ENCODE results near the gene PRKCE.

DNA sequence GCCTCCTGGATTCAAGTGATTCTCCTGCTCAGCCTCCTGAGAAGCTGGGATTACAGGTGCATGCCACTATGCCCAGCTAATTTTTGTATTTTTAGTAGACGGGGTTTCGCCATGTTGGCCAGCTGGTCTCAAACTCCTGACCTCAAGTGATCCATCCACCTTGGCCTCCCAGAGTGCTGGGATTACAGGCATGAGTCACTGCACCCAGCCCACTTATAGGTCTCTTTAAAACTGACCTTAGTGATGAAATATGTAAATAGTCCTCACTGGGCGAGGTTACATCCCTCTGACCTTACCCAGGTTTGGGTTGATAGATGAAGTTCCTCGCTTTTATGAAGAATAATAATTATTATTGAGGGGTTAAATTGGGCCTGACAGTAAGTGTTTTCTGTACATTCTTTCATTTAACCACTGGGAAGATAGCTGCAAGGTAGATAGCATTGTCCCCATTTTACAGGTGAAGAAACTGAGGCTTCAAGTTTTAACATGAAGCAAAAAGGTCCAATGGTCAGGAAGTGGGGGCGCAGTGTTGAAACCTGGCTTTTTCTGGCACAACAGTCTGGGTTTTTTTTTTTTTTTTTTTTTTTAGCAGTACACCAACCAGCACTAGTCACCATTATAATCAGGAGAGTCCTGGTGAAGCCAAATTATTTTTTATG is 471.0 kb downstream of the PRKCE start:
- TF ChIP-seq, protein P1, sequence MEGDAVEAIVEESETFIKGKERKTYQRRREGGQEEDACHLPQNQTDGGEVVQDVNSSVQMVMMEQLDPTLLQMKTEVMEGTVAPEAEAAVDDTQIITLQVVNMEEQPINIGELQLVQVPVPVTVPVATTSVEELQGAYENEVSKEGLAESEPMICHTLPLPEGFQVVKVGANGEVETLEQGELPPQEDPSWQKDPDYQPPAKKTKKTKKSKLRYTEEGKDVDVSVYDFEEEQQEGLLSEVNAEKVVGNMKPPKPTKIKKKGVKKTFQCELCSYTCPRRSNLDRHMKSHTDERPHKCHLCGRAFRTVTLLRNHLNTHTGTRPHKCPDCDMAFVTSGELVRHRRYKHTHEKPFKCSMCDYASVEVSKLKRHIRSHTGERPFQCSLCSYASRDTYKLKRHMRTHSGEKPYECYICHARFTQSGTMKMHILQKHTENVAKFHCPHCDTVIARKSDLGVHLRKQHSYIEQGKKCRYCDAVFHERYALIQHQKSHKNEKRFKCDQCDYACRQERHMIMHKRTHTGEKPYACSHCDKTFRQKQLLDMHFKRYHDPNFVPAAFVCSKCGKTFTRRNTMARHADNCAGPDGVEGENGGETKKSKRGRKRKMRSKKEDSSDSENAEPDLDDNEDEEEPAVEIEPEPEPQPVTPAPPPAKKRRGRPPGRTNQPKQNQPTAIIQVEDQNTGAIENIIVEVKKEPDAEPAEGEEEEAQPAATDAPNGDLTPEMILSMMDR (conservative IDR thresholded peaks at IDR 0.05; ENCODE audit: low read length) = no peak
- TF ChIP-seq EZH2phosphoT487 (IDR thresholded peaks at IDR 0.05; ENCODE audit: borderline replicate concordance, low read depth, low read length) = no peak

All from OCI-LY7 (cell line).